HG03280 (cell line): ENCODE measurements around the gene DHRS7C.

ENCODE experiments used
- ATAC-seq: cut with Tn5 transposase; IDR thresholded peaks from one replicate; pipeline ENCODE4 v1.9.1; 2021; ENCODE audit warnings: mild to moderate bottlenecking, moderate library complexity; ENCODE audit not compliant: unreplicated experiment

The DHRS7C gene

GRCh38 chr17:9767432-9767991, 23.9 kb downstream of the DHRS7C start:
- no peak for ATAC-seq

DNA sequence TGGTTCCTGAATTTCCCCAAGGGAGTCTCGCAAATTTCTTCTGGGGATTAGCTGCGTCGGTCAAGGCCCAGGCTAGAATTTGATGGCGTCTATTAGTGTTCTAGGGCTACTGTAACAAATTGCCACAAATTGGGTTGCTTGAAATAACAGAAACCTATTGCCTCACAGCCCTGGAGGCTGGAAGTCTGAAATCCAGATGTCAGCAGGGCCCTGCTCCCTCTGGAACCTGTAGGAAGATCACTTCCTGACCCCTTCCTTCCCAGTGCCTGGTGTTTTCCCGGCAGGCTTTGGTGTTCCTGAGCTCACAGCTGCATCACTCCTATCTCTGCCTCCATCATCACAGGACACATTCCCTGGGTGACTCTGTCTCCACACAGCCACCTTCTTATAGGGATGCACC, 24.4 kb downstream of the DHRS7C start:
- no peak for ATAC-seq

GRCh38 chr17:9765322-9765721, 26.1 kb downstream of the DHRS7C start:
- ATAC-seq, result no peak

DNA sequence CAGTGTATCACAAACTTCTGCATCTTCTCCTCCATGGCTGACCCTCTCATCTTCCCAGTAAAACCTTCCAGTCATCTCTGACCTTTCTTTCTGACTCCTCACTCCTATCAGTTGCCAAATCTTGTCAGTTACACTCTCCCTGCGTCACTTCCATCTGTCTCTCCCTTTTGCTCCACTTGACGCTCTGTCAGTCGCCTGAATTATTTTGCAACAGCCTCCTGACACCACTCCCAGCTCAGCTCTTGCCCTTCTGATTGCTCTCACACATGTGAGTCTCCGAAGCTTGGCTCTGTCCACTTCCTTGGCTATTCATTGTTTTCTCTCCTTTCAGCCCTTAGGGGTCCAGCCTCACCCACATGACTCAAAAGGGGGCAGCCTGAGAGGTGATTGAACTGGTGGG, 27.7 kb downstream of the DHRS7C start:
- ATAC-seq, result no peak

GRCh38 chr17:9760266-9760665, 31.1 kb downstream of the DHRS7C start:
- ATAC-seq, result no peak

DNA sequence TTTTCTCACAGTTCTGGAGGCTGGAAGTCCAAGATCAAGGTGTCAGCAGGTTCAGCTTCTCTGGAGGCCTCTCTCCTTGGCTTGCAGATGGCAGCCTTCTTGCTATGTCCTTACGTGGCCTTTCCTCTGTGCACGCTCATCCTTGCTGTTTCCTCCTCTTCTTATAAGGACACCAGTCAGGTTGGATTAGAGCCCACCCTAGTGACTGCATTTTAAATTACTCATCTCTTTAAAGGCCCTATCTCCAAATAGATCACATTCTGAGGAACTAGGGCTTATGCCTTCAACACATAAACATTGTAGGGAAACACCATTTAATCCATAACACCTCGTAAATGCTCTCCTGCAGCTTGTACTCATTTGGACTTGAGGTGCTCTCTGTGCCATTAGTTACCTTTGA, 36.3 kb downstream of the DHRS7C start:
- no peak for ATAC-seq

GRCh38 chr17:9750524-9750923, 40.9 kb downstream of the DHRS7C start:
- no peak for ATAC-seq

GRCh38 chr17:9729735-9730420, 61.5 kb downstream of the DHRS7C start:
- ATAC-seq, result no peak

DNA sequence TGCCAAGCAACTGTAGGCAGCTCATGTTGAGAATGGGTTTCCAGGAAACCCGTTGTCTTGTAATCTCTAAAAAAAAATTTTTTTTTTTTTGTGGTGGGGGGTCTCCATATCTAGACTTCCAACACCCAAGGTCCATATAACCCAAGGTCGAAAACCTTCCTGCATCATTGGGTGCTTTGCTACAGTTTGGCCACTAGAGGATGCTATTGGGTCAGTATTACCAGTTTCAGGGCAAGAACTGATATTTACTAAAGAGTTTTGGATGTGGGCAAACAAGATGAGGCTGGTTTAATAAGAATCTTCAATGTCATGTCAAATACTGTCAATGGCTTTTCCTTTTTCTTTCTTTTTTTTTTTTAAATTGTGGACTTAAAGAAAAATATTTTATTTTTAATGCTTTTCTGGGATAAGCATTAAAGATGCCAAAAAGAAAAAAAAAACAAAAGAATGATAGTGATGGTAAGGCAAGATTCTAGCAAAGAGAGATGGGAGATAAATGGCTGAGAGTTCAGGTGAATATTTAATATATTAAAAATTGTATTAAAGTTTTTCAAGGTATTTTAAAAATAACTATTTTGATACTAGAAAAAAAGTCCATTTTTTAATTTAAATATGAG, 62.2 kb downstream of the DHRS7C start:
- no peak for ATAC-seq

DNA sequence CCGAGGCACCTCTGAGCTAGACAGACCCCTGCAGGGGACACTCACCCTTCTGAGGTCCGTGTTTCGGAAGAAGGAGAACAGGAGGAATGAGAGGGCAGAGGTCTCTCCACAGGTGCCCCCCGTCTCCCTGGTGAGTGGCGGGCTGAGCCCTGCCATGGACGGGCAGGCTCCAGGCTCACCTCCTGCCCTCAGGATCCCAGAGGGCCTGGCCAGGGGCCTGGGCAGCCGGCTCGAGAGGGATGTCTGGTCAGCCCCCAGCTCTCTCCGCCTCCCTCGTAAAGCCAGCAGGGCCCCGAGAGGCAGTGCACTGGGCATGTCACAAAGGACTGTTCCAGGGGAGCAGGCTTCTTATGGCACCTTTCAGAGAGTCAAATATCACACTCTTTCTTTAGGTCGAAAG, 62.8 kb downstream of the DHRS7C start:
- no peak for ATAC-seq

- no peak for ATAC-seq
Observed at GRCh38 chr17:9728005-9728404, 63.4 kb downstream of the DHRS7C start.

- ATAC-seq, result no peak
Observed at GRCh38 chr17:9726291-9726690, 65.1 kb downstream of the DHRS7C start.

DNA sequence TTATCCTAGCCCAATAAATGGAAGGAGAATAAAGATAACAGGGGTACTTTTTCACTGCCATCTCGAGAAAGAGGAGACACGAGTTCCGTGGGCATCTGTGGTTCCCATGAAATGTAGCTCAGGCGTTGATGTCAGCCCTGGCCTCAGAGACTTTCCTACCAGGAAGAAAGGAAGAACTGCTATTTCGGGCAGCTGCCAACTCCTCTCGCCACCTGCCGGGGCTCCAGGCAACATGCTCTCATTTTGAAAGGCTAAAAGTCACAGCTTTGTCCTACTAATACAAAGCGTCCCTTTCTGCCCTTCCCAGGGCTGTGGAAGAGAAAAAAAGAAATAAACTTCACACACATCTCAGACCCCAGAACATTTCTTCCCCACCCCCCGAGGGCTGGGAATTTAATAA, 65.8 kb downstream of the DHRS7C start:
- no peak for ATAC-seq
